GM18507 (cell line): ENCODE measurements around the gene KCNK2.

Source experiments
- DNase-seq: peaks from one replicate; pipeline ENCODE4 v3.0.0; 2011; ENCODE audit warnings: low read depth; ENCODE audit not compliant: insufficient read length; ENCODE audit errors: extremely low spot score
- FAIRE-seq: peaks from 2 replicates; lab custom pipeline; 2011; peaks lifted over from hg19 to GRCh38; lab: Jason Lieb, UNC

The KCNK2 gene

GRCh38 chr1:215220346-215220745, 137.8 kb downstream of the KCNK2 start:
- no peak for FAIRE-seq
- DNase-seq, result no peak

GRCh38 chr1:215226757-215227156, 144.2 kb downstream of the KCNK2 start:
- FAIRE-seq, result no peak
- no peak for DNase-seq

- FAIRE-seq (no peak), DNase-seq (no peak)
Observed at GRCh38 chr1:215228193-215228592, 145.7 kb downstream of the KCNK2 start.

- no peak for DNase-seq
Observed at GRCh38 chr1:215241451-215241850, 158.9 kb downstream of the KCNK2 start.

GRCh38 chr1:215243345-215244054, 161.0 kb downstream of the KCNK2 start:
- FAIRE-seq (no peak), DNase-seq (no peak)

More at GRCh38 chr1:215241451-215241850, 158.9 kb downstream of the KCNK2 start:
- no peak for FAIRE-seq

GRCh38 chr1:215250913-215251312, 168.4 kb downstream of the KCNK2 start:
- DNase-seq (no peak), FAIRE-seq (no peak)

- FAIRE-seq (no peak), DNase-seq (no peak)
Observed at GRCh38 chr1:215251428-215251827, 168.9 kb downstream of the KCNK2 start.

- no peak for DNase-seq
- FAIRE-seq, result no peak
Observed at GRCh38 chr1:215252164-215252563, 169.6 kb downstream of the KCNK2 start.

- FAIRE-seq, result no peak
- no peak for DNase-seq
Observed at GRCh38 chr1:215256936-215257679, 174.6 kb downstream of the KCNK2 start.

- DNase-seq, result no peak
- FAIRE-seq, result no peak
Observed at GRCh38 chr1:215260711-215261110, 178.2 kb downstream of the KCNK2 start.

- DNase-seq (no peak), FAIRE-seq (no peak)
Observed at GRCh38 chr1:215262106-215262505, 179.6 kb downstream of the KCNK2 start.

- FAIRE-seq (no peak), DNase-seq (no peak)
Observed at GRCh38 chr1:215263636-215264035, 181.1 kb downstream of the KCNK2 start.

- no peak for FAIRE-seq
Observed at GRCh38 chr1:215264649-215265048, 182.1 kb downstream of the KCNK2 start.

GRCh38 chr1:215267495-215267894, 185.0 kb downstream of the KCNK2 start:
- DNase-seq, result no peak
- FAIRE-seq, result no peak

More at GRCh38 chr1:215264649-215265048, 182.1 kb downstream of the KCNK2 start:
- DNase-seq, result no peak

- DNase-seq, result no peak
- no peak for FAIRE-seq
Observed at GRCh38 chr1:215269955-215270354, 187.4 kb downstream of the KCNK2 start.

GRCh38 chr1:215273838-215274516, 191.4 kb downstream of the KCNK2 start:
- FAIRE-seq (no peak), DNase-seq (no peak)

- no peak for DNase-seq
- FAIRE-seq, result no peak
Observed at GRCh38 chr1:215276582-215276981, 194.0 kb downstream of the KCNK2 start.

GRCh38 chr1:215277532-215277931, 195.0 kb downstream of the KCNK2 start:
- FAIRE-seq, result no peak
- no peak for DNase-seq

GRCh38 chr1:215279682-215280081, 197.1 kb downstream of the KCNK2 start:
- no peak for FAIRE-seq
- DNase-seq, result no peak

GRCh38 chr1:215282557-215282956, 200.0 kb downstream of the KCNK2 start:
- FAIRE-seq, result no peak
- no peak for DNase-seq
